PFSK-1 (cell line): ENCODE results near the gene EME1.
A peak's percentile ranks its signal among the peaks of the same experiment; 100 is the strongest.

Source experiments
- POLR2AphosphoS5 ChIP-seq: IDR thresholded peaks from 2 replicates; pipeline ENCODE4 v1.6.1; 2012; ENCODE audit warnings: low read depth, mild to moderate bottlenecking, control low read depth, low read length, moderate library complexity
- REST ChIP-seq, 2 experiments: IDR thresholded peaks; 2 replicates each; pipeline versions ENCODE4 v1.6.1 to v1.8.0; 2011 to 2012; ENCODE audit warnings: low read depth in 2 of 2, low read length in 2 of 2, control low read depth in 1 of 2, inconsistent platforms in 1 of 2, mild to moderate bottlenecking in 1 of 2, moderate library complexity in 1 of 2; ENCODE audit not compliant: insufficient read depth in 1 of 2
- SIN3A ChIP-seq: IDR thresholded peaks from 2 replicates; pipeline ENCODE4 v1.6.1; 2012; ENCODE audit warnings: mild to moderate bottlenecking, low read length, moderate library complexity, borderline replicate concordance; ENCODE audit not compliant: insufficient read depth

GRCh38 chr17:50425682-50426471 is 52.8 kb downstream of the EME1 start, which contains the start of gene ACSF2:
- TF ChIP-seq POLR2AphosphoS5 (peak; percentile 45; the same call in 1 of the 2 replicates), REST (IDR thresholded peaks at IDR 0.05; ENCODE audit: insufficient read depth in 1 of 2, low read depth in 2 of 2, low read length in 2 of 2) (no peak), SIN3A (0 out of 2 replicates have a peak, but pooled peaks have one; percentile 19)
